Skeletal muscle satellite cell (primary cell): ENCODE measurements around the gene NVL.

Experiments used
- H3K27me3 ChIP-seq: 2 replicates; pipeline ENCODE4 v1.7.0; 2013; ENCODE audit warnings: low read length; ENCODE audit not compliant: control insufficient read depth, insufficient read depth
- H3K36me3 ChIP-seq: 2 replicates; pipeline ENCODE4 v1.7.0; 2013; ENCODE audit warnings: mild to moderate bottlenecking, control low read depth, low read length; ENCODE audit not compliant: insufficient read depth
- H3K4me1 ChIP-seq: 2 replicates; pipeline ENCODE4 v1.7.0; 2013; ENCODE audit warnings: low read length; ENCODE audit not compliant: control insufficient read depth, insufficient read depth
- H3K4me2 ChIP-seq: 2 replicates; pipeline ENCODE4 v1.7.0; 2013; ENCODE audit warnings: mild to moderate bottlenecking, low read length
- H3K4me3 ChIP-seq: 2 replicates; pipeline ENCODE4 v1.7.0; 2013; ENCODE audit warnings: low read length
- H3K9ac ChIP-seq: 2 replicates; pipeline ENCODE4 v1.7.0; 2013; ENCODE audit warnings: mild to moderate bottlenecking, low read depth, low read length, moderate library complexity
- H3K9me3 ChIP-seq: replicated peaks from 2 replicates; pipeline ENCODE4 v1.7.0; 2013; ENCODE audit warnings: mild to moderate bottlenecking, control low read depth, low read length

NVL gene

GRCh38 chr1:224201383-224201782 lies 128.6 kb downstream of the NVL start:
- Histone ChIP-seq H3K4me2 (no peak overlapping the region), H3K9ac (no peak overlapping the region), H3K4me3 (no peak overlapping the region), H3K9me3 (no peaks in the 10 kb centered on the region), H3K27me3 (no peaks in the 10 kb centered on the region), H3K4me1 (peaks cover 27% of the 10 kb centered on the region), H3K36me3 (peaks cover 2% of the 10 kb centered on the region)

GRCh38 chr1:224199679-224200078 lies 130.3 kb downstream of the NVL start:
- Histone ChIP-seq H3K9me3 (no peaks in the 10 kb centered on the region), H3K27me3 (no peaks in the 10 kb centered on the region), H3K4me3 (no peak overlapping the region), H3K4me2 (no peak overlapping the region), H3K4me1 (peaks cover 16% of the 10 kb centered on the region), H3K9ac (no peak overlapping the region), H3K36me3 (peaks cover 2% of the 10 kb centered on the region)

GRCh38 chr1:224198572-224198971 lies 131.4 kb downstream of the NVL start:
- no peaks in the 10 kb centered on the region for H3K9me3 ChIP-seq
- H3K4me2 ChIP-seq, result no peak overlapping the region
- no peaks in the 10 kb centered on the region for H3K27me3 ChIP-seq
- H3K9ac ChIP-seq, result no peak overlapping the region
- H3K36me3 ChIP-seq, result peaks cover 9% of the 10 kb centered on the region
- no peak overlapping the region for H3K4me3 ChIP-seq
- H3K4me1 ChIP-seq, result peaks cover 7% of the 10 kb centered on the region

- Histone ChIP-seq H3K27me3 (no peaks in the 10 kb centered on the region), H3K9me3 (no peaks in the 10 kb centered on the region), H3K36me3 (peaks cover 22% of the 10 kb centered on the region), H3K4me1 (no peaks in the 10 kb centered on the region), H3K4me3 (no peak overlapping the region), H3K4me2 (no peak overlapping the region), H3K9ac (no peak overlapping the region)
These were observed 133.0 kb downstream of the NVL start for GRCh38 chr1:224196813-224197600.

- no peak overlapping the region for H3K9ac ChIP-seq
- no peaks in the 10 kb centered on the region for H3K9me3 ChIP-seq
- no peaks in the 10 kb centered on the region for H3K4me1 ChIP-seq
- no peak overlapping the region for H3K4me2 ChIP-seq
- H3K27me3 ChIP-seq, result no peaks in the 10 kb centered on the region
- H3K4me3 ChIP-seq, result no peak overlapping the region
- H3K36me3 ChIP-seq, result peaks cover 36% of the 10 kb centered on the region
These were observed 136.5 kb downstream of the NVL start for GRCh38 chr1:224193319-224193966.

GRCh38 chr1:224192082-224192788 lies 137.7 kb downstream of the NVL start:
- H3K4me3 ChIP-seq, result no peak overlapping the region
- no peak overlapping the region for H3K9ac ChIP-seq
- no peaks in the 10 kb centered on the region for H3K27me3 ChIP-seq
- H3K4me1 ChIP-seq, result no peaks in the 10 kb centered on the region
- H3K36me3 ChIP-seq, result peaks cover 36% of the 10 kb centered on the region
- no peaks in the 10 kb centered on the region for H3K9me3 ChIP-seq
- H3K4me2 ChIP-seq, result no peak overlapping the region

DNA sequence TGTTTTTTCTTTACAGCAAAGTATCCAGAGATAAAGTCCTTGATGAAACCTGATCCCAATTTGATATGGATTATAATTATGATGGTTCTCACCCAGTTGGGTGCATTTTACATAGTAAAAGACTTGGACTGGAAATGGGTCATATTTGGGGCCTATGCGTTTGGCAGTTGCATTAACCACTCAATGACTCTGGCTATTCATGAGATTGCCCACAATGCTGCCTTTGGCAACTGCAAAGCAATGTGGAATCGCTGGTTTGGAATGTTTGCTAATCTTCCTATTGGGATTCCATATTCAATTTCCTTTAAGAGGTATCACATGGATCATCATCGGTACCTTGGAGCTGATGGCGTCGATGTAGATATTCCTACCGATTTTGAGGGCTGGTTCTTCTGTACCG lies 140.4 kb downstream of the NVL start:
- H3K27me3 ChIP-seq, result no peaks in the 10 kb centered on the region
- H3K9me3 ChIP-seq, result no peaks in the 10 kb centered on the region
- H3K4me3 ChIP-seq, result no peak overlapping the region
- H3K4me1 ChIP-seq, result peaks cover 10% of the 10 kb centered on the region
- H3K4me2 ChIP-seq, result no peak overlapping the region
- peaks cover 37% of the 10 kb centered on the region for H3K36me3 ChIP-seq
- no peak overlapping the region for H3K9ac ChIP-seq

- H3K4me3 ChIP-seq, result no peak overlapping the region
- peaks cover 12% of the 10 kb centered on the region for H3K4me1 ChIP-seq
- no peaks in the 10 kb centered on the region for H3K27me3 ChIP-seq
- H3K9me3 ChIP-seq, result no peaks in the 10 kb centered on the region
- H3K9ac ChIP-seq, result no peak overlapping the region
- H3K4me2 ChIP-seq, result no peak overlapping the region
- peaks cover 27% of the 10 kb centered on the region for H3K36me3 ChIP-seq
These were observed 141.7 kb downstream of the NVL start for GRCh38 chr1:224188286-224188685.

DNA sequence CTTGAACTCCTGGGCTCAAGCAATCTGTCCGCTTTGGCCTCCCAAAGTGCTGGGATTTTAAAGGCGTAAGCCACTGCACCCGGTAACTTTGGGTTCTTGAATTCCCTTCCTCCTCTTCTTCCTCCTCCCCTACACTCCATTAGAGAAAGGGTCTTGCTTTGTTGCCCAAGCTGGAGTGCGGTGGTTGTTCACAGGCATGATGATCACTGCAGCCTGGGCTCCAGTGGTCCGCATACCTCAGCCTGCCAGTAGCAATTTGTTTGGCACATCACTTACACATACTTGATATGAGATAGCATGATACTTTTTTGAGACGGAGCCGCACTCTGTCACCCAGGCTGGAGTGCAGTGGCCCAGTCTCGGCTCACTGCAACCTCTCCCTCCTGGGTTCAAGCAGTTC lies 144.8 kb downstream of the NVL start:
- H3K9me3 ChIP-seq, result no peaks in the 10 kb centered on the region
- peak overlapping the region; percentile 78 for H3K4me2 ChIP-seq
- H3K4me3 ChIP-seq, result peak overlapping the region; percentile 94
- peaks cover 19% of the 10 kb centered on the region for H3K4me1 ChIP-seq
- no peak overlapping the region for H3K9ac ChIP-seq
- H3K27me3 ChIP-seq, result no peaks in the 10 kb centered on the region
- peaks cover 9% of the 10 kb centered on the region for H3K36me3 ChIP-seq

DNA sequence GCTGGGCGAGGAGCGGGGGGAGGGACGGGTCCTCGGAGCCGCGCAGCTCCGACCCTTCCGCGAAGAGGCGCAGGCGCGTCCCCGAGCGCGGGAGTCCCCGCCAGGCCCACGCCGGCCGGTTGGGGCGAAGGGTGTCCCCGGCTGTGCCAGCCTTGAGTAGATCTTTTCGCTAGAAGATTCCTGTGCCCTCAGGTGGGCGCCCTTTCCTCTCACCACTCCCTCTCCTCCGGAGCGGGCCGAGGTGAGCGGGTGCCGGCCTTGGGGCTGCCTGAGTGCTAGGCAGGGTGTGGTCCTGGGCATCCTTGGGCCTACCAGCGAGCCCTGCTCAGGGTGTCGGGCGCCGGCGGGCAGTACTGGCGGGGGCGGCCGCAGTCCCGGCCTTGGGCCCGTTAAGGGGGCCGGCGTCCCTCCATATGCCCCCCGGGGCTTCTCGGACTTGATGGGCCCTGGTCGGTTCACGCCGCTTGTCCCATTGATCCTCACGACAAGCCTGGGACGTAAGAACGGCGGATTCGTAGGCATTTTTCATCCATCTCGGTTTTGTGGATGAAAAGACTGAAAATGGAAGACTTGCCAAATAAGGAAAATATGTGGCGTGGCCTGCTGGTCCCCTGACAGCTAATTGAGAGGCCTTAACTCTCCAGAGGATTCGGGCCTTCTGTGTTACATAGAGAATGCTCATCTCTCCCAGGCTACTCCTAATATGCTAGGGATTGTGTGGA lies 146.2 kb downstream of the NVL start:
- Histone ChIP-seq H3K27me3 (no peaks in the 10 kb centered on the region), H3K4me3 (peak overlapping the region; percentile 94), H3K9ac (peak overlapping the region; percentile 96), H3K36me3 (peaks cover 3% of the 10 kb centered on the region), H3K4me1 (peaks cover 19% of the 10 kb centered on the region), H3K4me2 (peak overlapping the region; percentile 78), H3K9me3 (no peaks in the 10 kb centered on the region)
